Activated naive CD4-positive, alpha-beta T cell treated with anti-CD3 and anti-CD28 coated beads, Interleukin-2, amount 50 U/mL, for 24 hours (primary cell): ENCODE measurements around the gene PRCC.

Experiments used
- H3K27ac Mint-ChIP-seq: one replicate; pipeline ENCODE4 v1.8.0; 2021; ENCODE audit warnings: mild to moderate bottlenecking, mixed read lengths
- H3K27me3 Mint-ChIP-seq: one replicate; pipeline ENCODE4 v1.8.0; 2021; ENCODE audit warnings: mixed read lengths
- H3K36me3 Mint-ChIP-seq: one replicate; pipeline ENCODE4 v1.8.0; 2021; ENCODE audit warnings: mixed read lengths
- H3K4me1 Mint-ChIP-seq: one replicate; pipeline ENCODE4 v1.8.0; 2021; ENCODE audit warnings: mixed read lengths
- H3K4me3 Mint-ChIP-seq: one replicate; pipeline ENCODE4 v1.8.0; 2021; ENCODE audit warnings: mild to moderate bottlenecking, mixed read lengths
- H3K9me3 Mint-ChIP-seq: one replicate; pipeline ENCODE4 v1.8.0; 2021; ENCODE audit warnings: mixed read lengths

The PRCC gene

DNA sequence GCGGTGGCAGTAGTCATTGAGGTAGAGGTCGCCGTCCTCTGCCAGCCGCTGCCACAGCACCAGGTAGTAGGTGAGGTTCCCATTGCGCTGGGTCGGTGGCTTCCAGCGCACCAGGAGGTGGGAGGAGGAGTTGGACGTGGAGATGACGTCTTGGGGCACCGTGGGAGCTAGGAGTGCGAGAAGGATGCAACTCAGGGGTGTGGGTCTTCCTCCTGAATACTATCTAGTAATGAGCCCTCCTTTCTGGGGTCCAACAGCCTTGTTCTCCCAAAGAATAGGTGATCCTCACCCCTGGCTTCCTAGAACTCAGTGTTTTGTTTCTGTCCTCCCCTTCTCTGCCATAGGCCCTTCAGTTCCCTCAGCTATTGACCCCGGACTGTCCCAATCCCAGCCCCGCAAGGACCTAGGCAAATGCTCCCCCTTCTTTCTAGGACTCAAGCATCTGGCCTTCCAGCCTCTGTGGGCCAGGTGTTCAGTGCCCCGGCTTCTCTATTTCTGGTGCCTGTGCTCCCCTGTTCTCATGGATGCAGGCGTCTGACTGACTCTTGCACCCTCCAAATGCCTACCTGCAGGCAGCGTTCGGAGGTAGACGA, 78.7 kb downstream of the PRCC start:
- Mint-ChIP-seq H3K9me3 (no peaks in the 10 kb centered on the region), H3K4me3 (no peak overlapping the region), H3K27me3 (peaks cover 29% of the 10 kb centered on the region), H3K4me1 (peaks cover 36% of the 10 kb centered on the region), H3K27ac (peak overlapping the region; percentile 51), H3K36me3 (no peaks in the 10 kb centered on the region)

DNA sequence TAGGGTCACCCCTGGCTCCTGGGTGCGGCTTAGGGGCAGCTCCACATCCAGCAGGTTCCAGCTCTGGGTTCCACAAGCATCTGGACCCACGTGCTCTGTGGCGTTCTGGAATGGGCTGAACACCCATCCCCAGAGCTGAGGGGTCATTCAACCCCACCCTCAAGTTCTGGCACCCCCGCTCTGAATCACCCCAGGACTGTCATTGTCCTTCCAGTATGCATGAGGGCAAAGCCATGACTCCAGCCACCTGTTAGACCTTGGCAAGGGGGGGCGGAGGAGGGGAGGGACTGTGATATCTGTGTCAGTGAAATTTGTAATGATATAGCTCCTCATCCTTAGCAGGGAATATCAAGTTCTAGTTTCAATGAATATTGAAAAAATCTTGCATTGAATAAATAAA, 79.3 kb downstream of the PRCC start:
- Mint-ChIP-seq H3K36me3 (no peaks in the 10 kb centered on the region), H3K27me3 (peaks cover 28% of the 10 kb centered on the region), H3K4me3 (no peak overlapping the region)

GRCh38 chr1:156847591-156848460, 80.5 kb downstream of the PRCC start:
- Mint-ChIP-seq H3K36me3 (no peaks in the 10 kb centered on the region), H3K27me3 (peaks cover 22% of the 10 kb centered on the region), H3K27ac (no peak overlapping the region), H3K4me3 (peak overlapping the region; percentile 8), H3K9me3 (no peaks in the 10 kb centered on the region), H3K4me1 (peaks cover 36% of the 10 kb centered on the region)

More for the DNA sequence above, 79.3 kb downstream of the PRCC start:
- Mint-ChIP-seq H3K9me3 (no peaks in the 10 kb centered on the region), H3K4me1 (peaks cover 36% of the 10 kb centered on the region), H3K27ac (no peak overlapping the region)

GRCh38 chr1:156848461-156849150, 81.3 kb downstream of the PRCC start:
- Mint-ChIP-seq H3K9me3 (no peaks in the 10 kb centered on the region), H3K27ac (no peak overlapping the region), H3K36me3 (no peaks in the 10 kb centered on the region), H3K4me1 (peaks cover 36% of the 10 kb centered on the region), H3K4me3 (peak overlapping the region; percentile 47), H3K27me3 (peaks cover 16% of the 10 kb centered on the region)

DNA sequence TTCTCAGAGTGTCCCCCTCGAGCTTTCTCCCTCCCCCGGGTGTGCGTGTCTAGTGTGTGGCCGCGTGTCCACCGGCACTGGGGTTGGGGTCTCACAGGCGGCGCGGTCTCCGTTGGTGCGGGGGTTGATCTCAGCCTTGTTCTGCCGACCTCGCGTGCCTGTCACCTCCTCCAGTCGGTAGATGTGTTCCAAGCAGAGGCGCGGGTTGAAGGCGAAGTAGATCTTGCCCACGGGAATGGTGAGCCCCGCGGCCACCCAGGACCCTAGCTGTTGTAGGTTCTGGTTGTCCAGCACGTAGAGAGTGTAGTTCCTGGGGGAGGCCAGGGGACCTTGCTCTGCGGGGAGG, 81.8 kb downstream of the PRCC start:
- Mint-ChIP-seq H3K4me1 (peaks cover 32% of the 10 kb centered on the region), H3K4me3 (peak overlapping the region; percentile 47)

More for the DNA sequence above, 81.8 kb downstream of the PRCC start:
- Mint-ChIP-seq H3K9me3 (no peaks in the 10 kb centered on the region), H3K36me3 (no peaks in the 10 kb centered on the region), H3K27me3 (peaks cover 11% of the 10 kb centered on the region), H3K27ac (no peak overlapping the region)
